Calu3 (cell line): Measurements from ENCODE around the gene MFN1. TPM values are rescaled to one million over a fixed set of nuclear protein-coding genes. Genes with fewer than 3 reads are reported as not detected.

Experiments
- Bru-seq: library from RNA; stranded (reverse); fragments of 400-500 nt; gene quantifications from one replicate; lab custom pipeline; 2021; lab: Mats Ljungman, UMichigan
- BruChase-seq, 2 experiments: library from RNA; stranded (reverse); fragments of 400-500 nt; gene quantifications; one replicate each; lab custom pipeline; 2021; lab: Mats Ljungman, UMichigan
- BruUV-seq: library from RNA; stranded (reverse); fragments of 400-500 nt; replicated peaks from 2 replicates; lab custom pipeline; 2021; lab: Mats Ljungman, UMichigan
- CTCF ChIA-PET: fragments of 300-600 bp; sonication (Branson Sonifier 250); formaldehyde crosslinking; loops from one replicate; lab custom pipeline; 2022; ENCODE audit warnings: antibody characterized with exemption; lab: Charles Lee
- DNase-seq: peaks from one replicate; pipeline ENCODE4 v3.0.0; 2022
- H3K27ac Mint-ChIP-seq: one replicate; pipeline ENCODE4 v1.8.0; 2022; ENCODE audit warnings: mixed read lengths; ENCODE audit not compliant: unreplicated experiment
- H3K27me3 Mint-ChIP-seq: one replicate; pipeline ENCODE4 v1.8.0; 2022; ENCODE audit warnings: mixed read lengths; ENCODE audit not compliant: unreplicated experiment
- H3K36me3 Mint-ChIP-seq: one replicate; pipeline ENCODE4 v1.8.0; 2022; ENCODE audit warnings: mild to moderate bottlenecking, moderate library complexity, mixed read lengths; ENCODE audit not compliant: insufficient read depth, unreplicated experiment
- H3K4me1 Mint-ChIP-seq: one replicate; pipeline ENCODE4 v1.8.0; 2022; ENCODE audit warnings: mild to moderate bottlenecking, low read depth, mixed read lengths; ENCODE audit not compliant: unreplicated experiment
- H3K4me3 Mint-ChIP-seq: one replicate; pipeline ENCODE4 v1.8.0; 2022; ENCODE audit warnings: mild to moderate bottlenecking, low read depth, moderate library complexity, mixed read lengths; ENCODE audit not compliant: unreplicated experiment
- H3K9me3 Mint-ChIP-seq: one replicate; pipeline ENCODE4 v1.8.0; 2022; ENCODE audit warnings: low read depth, mixed read lengths; ENCODE audit not compliant: unreplicated experiment
- intact Hi-C: fragments of 100-400 bp; cut with micrococcal nuclease; formaldehyde crosslinking; loops from one replicate; pipeline ENCODE4 v1.10.0; 2022; ENCODE audit not compliant: unreplicated experiment
- long read RNA-seq: library from polyadenylated mRNA; stranded (forward); transcript quantifications from one replicate; pipeline ENCODE4 v2.0.0, GENCODE V29; 2022
- total RNA-seq: library from RNA; stranded (reverse); gene quantifications from 2 replicates; pipeline ENCODE4 v1.2.3, GENCODE V29; 2022
- TF ChIP-seq, protein P1 (sequence below): fragments of 200-600 bp; IDR thresholded peaks from one replicate; pipeline ENCODE4 v1.8.0; 2022; ENCODE audit warnings: antibody characterized with exemption; ENCODE audit not compliant: unreplicated experiment

MFN1 gene
- total RNA-seq (79.9 and 86.2 TPM in 2 replicates), Bru-seq, nascent RNA (percentile 86 among the genes with signal in this experiment), BruChase-seq, experiment 1, labeled RNA remaining after a 6-hour chase (percentile 86 among the genes with signal in this experiment), BruChase-seq, experiment 2, labeled RNA remaining after a 2-hour chase (percentile 88 among the genes with signal in this experiment)
- long read RNA-seq, full-length matches to known transcripts: 19 of 31 reads
- long read RNA-seq, partial matches to known transcripts: 4 of 31 reads
- long read RNA-seq, other reads (novel, unspliced or antisense): 8 of 31 reads

DNA sequence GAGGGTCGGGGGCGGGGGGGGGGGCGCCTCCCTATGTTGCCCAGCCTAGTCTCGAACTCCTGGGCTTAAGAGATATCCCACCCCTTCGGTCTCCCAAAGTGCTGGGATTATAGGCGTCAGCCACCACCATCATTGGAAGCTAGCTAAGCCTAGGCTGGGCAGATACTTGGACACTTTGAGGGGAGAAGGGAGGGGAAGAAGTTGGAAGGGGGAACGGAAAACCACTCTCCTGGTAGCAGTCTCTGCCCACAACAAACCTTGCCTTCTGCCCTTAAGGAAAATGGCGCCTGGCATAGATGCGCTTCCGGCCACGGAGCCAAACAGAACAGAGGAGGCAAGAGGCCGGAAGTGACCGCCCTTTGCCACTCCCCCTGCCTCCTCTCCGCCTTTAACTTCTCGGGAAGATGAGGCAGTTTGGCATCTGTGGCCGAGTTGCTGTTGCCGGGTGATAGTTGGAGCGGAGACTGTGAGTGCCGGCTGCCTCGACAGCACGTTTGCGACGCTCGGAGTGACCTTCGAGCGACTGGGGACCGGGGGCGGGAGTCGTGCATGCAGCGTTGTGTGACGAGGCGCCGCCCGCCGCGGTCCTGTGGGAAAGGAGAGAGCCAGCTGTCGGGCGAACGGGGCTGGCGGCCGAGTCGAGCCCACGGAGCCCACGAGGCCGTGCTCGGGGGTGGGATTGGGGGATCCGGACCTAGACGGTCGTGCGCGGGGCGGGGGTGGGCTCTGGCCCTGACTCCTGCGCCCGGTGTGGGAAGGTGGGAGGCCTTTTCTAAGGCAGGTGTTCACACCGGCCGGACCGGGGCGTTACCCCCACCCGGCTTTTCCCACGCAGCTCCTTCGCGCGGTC, at the start of gene MFN1:
Gene MFN1, plus strand, starts transcription at position 365 of the 850 bp plus-strand sequence. CDS start 1,143 bp downstream, outside the sequence.
- peaks cover 35% of the 10 kb centered on the region for H3K36me3 Mint-ChIP-seq
- peak; percentile 95 for DNase-seq
- no peaks in the 10 kb centered on the region for H3K27me3 Mint-ChIP-seq
- TF ChIP-seq, protein P1, sequence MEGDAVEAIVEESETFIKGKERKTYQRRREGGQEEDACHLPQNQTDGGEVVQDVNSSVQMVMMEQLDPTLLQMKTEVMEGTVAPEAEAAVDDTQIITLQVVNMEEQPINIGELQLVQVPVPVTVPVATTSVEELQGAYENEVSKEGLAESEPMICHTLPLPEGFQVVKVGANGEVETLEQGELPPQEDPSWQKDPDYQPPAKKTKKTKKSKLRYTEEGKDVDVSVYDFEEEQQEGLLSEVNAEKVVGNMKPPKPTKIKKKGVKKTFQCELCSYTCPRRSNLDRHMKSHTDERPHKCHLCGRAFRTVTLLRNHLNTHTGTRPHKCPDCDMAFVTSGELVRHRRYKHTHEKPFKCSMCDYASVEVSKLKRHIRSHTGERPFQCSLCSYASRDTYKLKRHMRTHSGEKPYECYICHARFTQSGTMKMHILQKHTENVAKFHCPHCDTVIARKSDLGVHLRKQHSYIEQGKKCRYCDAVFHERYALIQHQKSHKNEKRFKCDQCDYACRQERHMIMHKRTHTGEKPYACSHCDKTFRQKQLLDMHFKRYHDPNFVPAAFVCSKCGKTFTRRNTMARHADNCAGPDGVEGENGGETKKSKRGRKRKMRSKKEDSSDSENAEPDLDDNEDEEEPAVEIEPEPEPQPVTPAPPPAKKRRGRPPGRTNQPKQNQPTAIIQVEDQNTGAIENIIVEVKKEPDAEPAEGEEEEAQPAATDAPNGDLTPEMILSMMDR: no peak
- peaks cover 7% of the 10 kb centered on the region for H3K4me1 Mint-ChIP-seq
- no TSS peak for BruUV-seq
- no peaks in the 10 kb centered on the region for H3K9me3 Mint-ChIP-seq
- intact Hi-C loops: loop anchor here (2.0 to 5.0 kb wide), 2 partner anchors 23 to 215 kb away; partner anchors contain the start of gene ACTL6A
- H3K4me3 Mint-ChIP-seq: peak within 1 kb of the TSS; percentile 99
- H3K27ac Mint-ChIP-seq: peak within 1 kb of the TSS; percentile 96
- CTCF ChIA-PET: interaction anchor here (2.2 kb wide), 1 partner anchor 26 kb away, joined by 6 read pairs; no protein-coding TSS in a partner anchor

GRCh38 chr3:179297971-179298725, 49.4 kb upstream of the MFN1 start:
- no peak overlapping the region for H3K4me3 Mint-ChIP-seq
- CTCF ChIA-PET: no interaction called here
- H3K27ac Mint-ChIP-seq: no peak overlapping the region
- DNase-seq: no peak
- TF ChIP-seq, protein P1: no peak
- peaks cover 2% of the 10 kb centered on the region for H3K9me3 Mint-ChIP-seq
- BruUV-seq: no TSS peak
- intact Hi-C loops: no loop called here
- H3K36me3 Mint-ChIP-seq: no peaks in the 10 kb centered on the region
- H3K27me3 Mint-ChIP-seq: no peaks in the 10 kb centered on the region
- no peaks in the 10 kb centered on the region for H3K4me1 Mint-ChIP-seq

DNA sequence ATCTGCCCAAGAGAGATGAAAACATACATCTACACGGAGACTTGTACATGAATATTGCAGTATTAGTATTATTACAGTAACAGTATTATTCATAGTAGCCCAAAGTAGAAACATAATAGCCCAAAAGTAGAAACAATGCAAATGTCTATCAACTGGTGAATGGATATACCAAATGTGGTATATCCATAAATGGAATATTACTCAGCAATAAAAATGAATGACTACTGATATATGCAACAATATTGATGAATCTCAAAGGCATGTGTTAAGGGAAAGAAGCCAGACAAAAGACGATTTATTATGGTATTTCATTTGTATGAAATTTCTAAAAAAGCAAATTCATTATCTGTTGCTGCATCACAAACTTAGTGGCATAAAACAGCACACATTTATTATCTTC, 48.2 kb upstream of the MFN1 start:
- Mint-ChIP-seq H3K4me3 (no peak overlapping the region), H3K36me3 (no peaks in the 10 kb centered on the region), H3K27me3 (no peaks in the 10 kb centered on the region), H3K27ac (no peak overlapping the region), H3K4me1 (no peaks in the 10 kb centered on the region), H3K9me3 (peaks cover 2% of the 10 kb centered on the region)
- TF ChIP-seq, protein P1: no peak
- BruUV-seq: no TSS peak
- intact Hi-C loops: no loop called here
- CTCF ChIA-PET: interaction anchor here (0.6 kb wide), 1 partner anchor 1360 kb away, joined by 3 read pairs; no protein-coding TSS in a partner anchor
- no peak for DNase-seq
